GM23338 (cell line): ENCODE results near the gene DIP2C. TPM values are rescaled to one million over a fixed set of nuclear protein-coding genes. Genes with fewer than 3 reads are reported as not detected.

Experiments
- ATAC-seq: fragments of 200-7000 bp; cut with Tn5 transposase; 3 replicates; pipeline ENCODE4 v1.9.1; 2020
- DNase-seq: peaks from one replicate; pipeline ENCODE4 v3.0.0-alpha.2; 2015; ENCODE audit warnings: low spot score
- H2AFZ ChIP-seq: fragments of 200-600 bp; sonication (generic); 2 replicates; pipeline ENCODE4 v1.8.0; 2016; ENCODE audit warnings: antibody characterized with exemption, mild to moderate bottlenecking, moderate library complexity
- H3F3A ChIP-seq: fragments of 200-600 bp; sonication (generic); replicated peaks from 2 replicates; pipeline ENCODE4 v1.8.0; 2017; ENCODE audit warnings: antibody characterized with exemption, mixed run types, low read depth
- H3K27ac ChIP-seq: fragments of 200-600 bp; sonication (generic); 2 replicates; pipeline ENCODE4 v1.6.1; 2016; ENCODE audit warnings: low read depth
- H3K27me3 ChIP-seq: fragments of 200-600 bp; sonication (generic); 2 replicates; pipeline ENCODE4 v1.8.0; 2016; ENCODE audit warnings: mild to moderate bottlenecking, mixed run types, moderate library complexity; ENCODE audit not compliant: insufficient read depth
- H3K36me3 ChIP-seq: fragments of 200-600 bp; sonication (generic); 2 replicates; pipeline ENCODE4 v1.8.0; 2016; ENCODE audit warnings: mild to moderate bottlenecking; ENCODE audit not compliant: insufficient read depth
- H3K4me1 ChIP-seq: fragments of 200-600 bp; sonication (generic); 2 replicates; pipeline ENCODE4 v1.8.0; 2016; ENCODE audit warnings: mild to moderate bottlenecking, moderate library complexity; ENCODE audit not compliant: insufficient read depth
- H3K4me2 ChIP-seq: fragments of 200-600 bp; sonication (generic); 2 replicates; pipeline ENCODE4 v1.7.1; 2017; ENCODE audit warnings: mixed run types
- H3K4me3 ChIP-seq: fragments of 200-600 bp; sonication (generic); 2 replicates; pipeline ENCODE4 v1.6.1; 2016; ENCODE audit warnings: mixed run types
- H3K79me2 ChIP-seq: fragments of 200-600 bp; sonication (generic); replicated peaks from 2 replicates; pipeline ENCODE4 v1.8.0; 2017; ENCODE audit warnings: mild to moderate bottlenecking; ENCODE audit not compliant: insufficient read depth
- H3K9me2 ChIP-seq: fragments of 200-600 bp; sonication (generic); 2 replicates; pipeline ENCODE4 v1.8.0; 2017; ENCODE audit not compliant: insufficient read depth
- H4K20me1 ChIP-seq: fragments of 200-600 bp; sonication (generic); replicated peaks from 2 replicates; pipeline ENCODE4 v1.8.0; 2017; ENCODE audit warnings: mild to moderate bottlenecking; ENCODE audit not compliant: insufficient read depth
- H3K27ac Mint-ChIP-seq: 2 replicates; pipeline ENCODE4 v1.8.0; 2020; ENCODE audit warnings: inconsistent platforms, mild to moderate bottlenecking, moderate library complexity, mixed read lengths
- H3K27me3 Mint-ChIP-seq: 3 replicates; pipeline ENCODE4 v1.8.0; 2022; ENCODE audit warnings: low read depth, mild to moderate bottlenecking, moderate library complexity, mixed read lengths, inconsistent platforms; ENCODE audit not compliant: insufficient read depth, poor library complexity
- H3K36me3 Mint-ChIP-seq: 3 replicates; pipeline ENCODE4 v1.8.0; 2021; ENCODE audit warnings: low read depth, mild to moderate bottlenecking, inconsistent platforms, moderate library complexity, mixed read lengths
- H3K4me1 Mint-ChIP-seq: 3 replicates; pipeline ENCODE4 v1.8.0; 2020; ENCODE audit warnings: mild to moderate bottlenecking, inconsistent platforms, mixed read lengths
- H3K4me3 Mint-ChIP-seq: 3 replicates; pipeline ENCODE4 v1.8.0; 2021; ENCODE audit warnings: moderate library complexity, mild to moderate bottlenecking, inconsistent platforms, mixed read lengths
- H3K9me3 Mint-ChIP-seq: 3 replicates; pipeline ENCODE4 v1.8.0; 2020; ENCODE audit warnings: moderate library complexity, mild to moderate bottlenecking, inconsistent platforms, mixed read lengths
- CREB1 ChIP-seq: fragments of 250-450 bp; sonication (Bioruptor Pico); IDR thresholded peaks from 2 replicates; pipeline ENCODE4 v1.5.0; 2020; ENCODE audit warnings: low read depth, mild to moderate bottlenecking, moderate library complexity
- CTCF ChIP-seq, 2 experiments: fragments of 200-600 bp in 1 of 2; sonication (generic) in 1 of 2; conservative IDR thresholded peaks; 2 replicates each; pipeline versions ENCODE4 v1.5.1 to v1.6.1; 2016 to 2017; ENCODE audit warnings: antibody characterized with exemption in 2 of 2, low read depth in 2 of 2, mild to moderate bottlenecking in 2 of 2, moderate library complexity in 1 of 2
- ETS1 ChIP-seq: IDR thresholded peaks from 2 replicates; pipeline ENCODE4 v1.6.1; 2016; ENCODE audit warnings: antibody characterized with exemption
- EZH2 ChIP-seq: fragments of 200-600 bp; sonication (generic); IDR thresholded peaks from one replicate; pipeline ENCODE4 v1.8.0; 2017; ENCODE audit warnings: antibody characterized with exemption, mild to moderate bottlenecking, low read depth; ENCODE audit not compliant: unreplicated experiment
- EZH2phosphoT487 ChIP-seq: fragments of 200-600 bp; sonication (generic); IDR thresholded peaks from one replicate; pipeline ENCODE4 v1.8.1; 2018; ENCODE audit warnings: antibody characterized with exemption; ENCODE audit not compliant: unreplicated experiment
- JUNB ChIP-seq: IDR thresholded peaks from one replicate; pipeline ENCODE4 v1.6.1; 2016; ENCODE audit warnings: antibody characterized with exemption; ENCODE audit not compliant: unreplicated experiment
- NANOG ChIP-seq: IDR thresholded peaks from 2 replicates; pipeline ENCODE4 v1.6.1; 2016; ENCODE audit warnings: antibody characterized with exemption, borderline replicate concordance
- POLR2AphosphoS5 ChIP-seq: IDR thresholded peaks from 2 replicates; pipeline ENCODE4 v1.6.1; 2016; ENCODE audit warnings: antibody characterized with exemption, low read depth
- STAT1 ChIP-seq: IDR thresholded peaks from one replicate; pipeline ENCODE4 v1.6.1; 2016; ENCODE audit warnings: antibody characterized with exemption; ENCODE audit not compliant: unreplicated experiment
- ZNF114 ChIP-seq: fragments of 250-450 bp; sonication (Bioruptor Pico); IDR thresholded peaks from 2 replicates; pipeline ENCODE4 v1.5.0; 2020; ENCODE audit warnings: mild to moderate bottlenecking, moderate library complexity
- ZNF331 ChIP-seq: fragments of 250-450 bp; sonication (Bioruptor Pico); IDR thresholded peaks from 2 replicates; pipeline ENCODE4 v1.5.0; 2020; ENCODE audit warnings: low read depth, mild to moderate bottlenecking, moderate library complexity
- ZNF462 ChIP-seq: fragments of 250-450 bp; sonication (Bioruptor Pico); IDR thresholded peaks from 2 replicates; pipeline ENCODE4 v1.5.0; 2020; ENCODE audit warnings: mild to moderate bottlenecking, moderate library complexity
- polyA plus RNA-seq: library from polyadenylated mRNA; unstranded; fragments of >200 nt; fragmentation: Nextera tagmentation; extraction: Ambion mirVana; gene quantifications from 2 replicates; pipeline ENCODE4 v1.2.1, GENCODE V29; 2016
- total RNA-seq: library from RNA; depleted of rRNA; stranded (reverse); fragments of >200 nt; shearing (Covaris generic); gene quantifications from 2 replicates; pipeline ENCODE4 v1.2.3, GENCODE V29; 2014
- TF ChIP-seq, protein P1 (sequence below): IDR thresholded peaks from one replicate; pipeline ENCODE4 v1.6.1; 2018; ENCODE audit warnings: antibody characterized with exemption; ENCODE audit not compliant: unreplicated experiment

DIP2C gene
- total and polyA plus RNA-seq, 2 experiments from 2014 or later, result 5.1 to 7.7 TPM

GRCh38 chr10:290026-290725 is 399.3 kb downstream of the DIP2C start:
- H3K4me3 Mint-ChIP-seq, result no peak overlapping the region
- H3K27me3 Mint-ChIP-seq, result peaks cover 11% of the 10 kb centered on the region
- no peak overlapping the region for H3K4me2 ChIP-seq
- H3K36me3 Mint-ChIP-seq, result peaks cover 5% of the 10 kb centered on the region; the same call in 2 of the 3 replicates
- H3K27ac ChIP-seq, result no peak overlapping the region
- TF ChIP-seq NANOG (no peak), CTCF (conservative IDR thresholded peaks at IDR 0.05; ENCODE audit: low read depth in 2 of 2) (no peak), POLR2AphosphoS5 (no peak), CREB1 (CRISPR knock-in tag) (no peak), ZNF331 (CRISPR knock-in tag) (no peak), ZNF462 (CRISPR knock-in tag) (no peak), EZH2 (no peak), STAT1 (no peak), JUNB (no peak), ETS1 (no peak), ZNF114 (CRISPR knock-in tag) (no peak), EZH2phosphoT487 (no peak)
- TF ChIP-seq, protein P1, sequence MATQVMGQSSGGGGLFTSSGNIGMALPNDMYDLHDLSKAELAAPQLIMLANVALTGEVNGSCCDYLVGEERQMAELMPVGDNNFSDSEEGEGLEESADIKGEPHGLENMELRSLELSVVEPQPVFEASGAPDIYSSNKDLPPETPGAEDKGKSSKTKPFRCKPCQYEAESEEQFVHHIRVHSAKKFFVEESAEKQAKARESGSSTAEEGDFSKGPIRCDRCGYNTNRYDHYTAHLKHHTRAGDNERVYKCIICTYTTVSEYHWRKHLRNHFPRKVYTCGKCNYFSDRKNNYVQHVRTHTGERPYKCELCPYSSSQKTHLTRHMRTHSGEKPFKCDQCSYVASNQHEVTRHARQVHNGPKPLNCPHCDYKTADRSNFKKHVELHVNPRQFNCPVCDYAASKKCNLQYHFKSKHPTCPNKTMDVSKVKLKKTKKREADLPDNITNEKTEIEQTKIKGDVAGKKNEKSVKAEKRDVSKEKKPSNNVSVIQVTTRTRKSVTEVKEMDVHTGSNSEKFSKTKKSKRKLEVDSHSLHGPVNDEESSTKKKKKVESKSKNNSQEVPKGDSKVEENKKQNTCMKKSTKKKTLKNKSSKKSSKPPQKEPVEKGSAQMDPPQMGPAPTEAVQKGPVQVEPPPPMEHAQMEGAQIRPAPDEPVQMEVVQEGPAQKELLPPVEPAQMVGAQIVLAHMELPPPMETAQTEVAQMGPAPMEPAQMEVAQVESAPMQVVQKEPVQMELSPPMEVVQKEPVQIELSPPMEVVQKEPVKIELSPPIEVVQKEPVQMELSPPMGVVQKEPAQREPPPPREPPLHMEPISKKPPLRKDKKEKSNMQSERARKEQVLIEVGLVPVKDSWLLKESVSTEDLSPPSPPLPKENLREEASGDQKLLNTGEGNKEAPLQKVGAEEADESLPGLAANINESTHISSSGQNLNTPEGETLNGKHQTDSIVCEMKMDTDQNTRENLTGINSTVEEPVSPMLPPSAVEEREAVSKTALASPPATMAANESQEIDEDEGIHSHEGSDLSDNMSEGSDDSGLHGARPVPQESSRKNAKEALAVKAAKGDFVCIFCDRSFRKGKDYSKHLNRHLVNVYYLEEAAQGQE, result no peak
- no peaks in the 10 kb centered on the region for H3K4me1 Mint-ChIP-seq
- no peaks in the 10 kb centered on the region for H3F3A ChIP-seq
- DNase-seq (no peak), ATAC-seq (no peak)
- H3K4me1 ChIP-seq, result no peaks in the 10 kb centered on the region
- H3K4me3 ChIP-seq, result no peak overlapping the region
- no peaks in the 10 kb centered on the region for H3K27me3 ChIP-seq
- no peaks in the 10 kb centered on the region for H3K79me2 ChIP-seq
- H2AFZ ChIP-seq, result no peak overlapping the region
- H3K36me3 ChIP-seq, result no peaks in the 10 kb centered on the region
- H4K20me1 ChIP-seq, result no peaks in the 10 kb centered on the region
- H3K27ac Mint-ChIP-seq, result no peak overlapping the region
- H3K9me3 Mint-ChIP-seq, result no peaks in the 10 kb centered on the region
- H3K9me2 ChIP-seq, result no peaks in the 10 kb centered on the region
